Left lobe of liver (tissue), 2 donors: ENCODE measurements around the gene PTGFRN. TPM values are rescaled to one million over a fixed set of nuclear protein-coding genes. Genes with fewer than 3 reads are reported as not detected.
A peak's percentile ranks its signal among the peaks of the same experiment; 100 is the strongest.
"Not testable (repeated sequence)": the region's sequence is repeated elsewhere in the genome, so short reads cannot be mapped to it uniquely, and the experiment has no call there.

Experiments
- ATAC-seq: fragments of 200-7000 bp; cut with Tn5 transposase; one replicate; pipeline ENCODE4 v1.9.1; 2020; ENCODE audit warnings: mild to moderate bottlenecking, moderate library complexity
- DNase-seq: peaks from one replicate; pipeline ENCODE4 v3.0.0-alpha.2; 2020; ENCODE audit warnings: low spot score
- total RNA-seq: library from RNA; stranded (reverse); gene quantifications from one replicate; pipeline ENCODE4 v1.2.1, GENCODE V29; 2021
- donor health status: DM: no; HTN: no; CAD: no; lungs with moderate emphysema.
- donor health status: DM: no; HTN: yes; CAD: no.

PTGFRN gene
- total RNA-seq, 1 donor from 2014 or later = 11.9 TPM

DNA sequence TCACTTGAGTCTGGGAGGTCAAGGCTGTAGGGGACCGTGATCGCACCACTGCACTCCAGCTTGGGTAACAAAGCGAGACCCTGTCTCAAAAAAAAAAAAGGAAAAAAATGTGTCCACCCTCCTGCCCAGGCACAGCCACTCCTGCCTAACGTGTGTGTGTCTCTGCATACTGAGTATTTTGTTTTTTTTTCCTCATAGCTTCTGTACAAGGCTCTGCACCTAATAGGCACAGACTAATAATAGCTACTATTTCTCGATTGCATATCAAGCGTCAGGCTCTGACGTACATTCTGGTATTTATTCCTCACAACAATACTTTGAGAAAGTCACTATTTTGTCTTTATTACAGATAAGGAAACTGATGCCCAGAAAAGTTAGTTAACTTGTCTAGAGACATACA lies 5.0 kb downstream of the PTGFRN start:
- ATAC-seq (no peak), DNase-seq (no peak)

DNA sequence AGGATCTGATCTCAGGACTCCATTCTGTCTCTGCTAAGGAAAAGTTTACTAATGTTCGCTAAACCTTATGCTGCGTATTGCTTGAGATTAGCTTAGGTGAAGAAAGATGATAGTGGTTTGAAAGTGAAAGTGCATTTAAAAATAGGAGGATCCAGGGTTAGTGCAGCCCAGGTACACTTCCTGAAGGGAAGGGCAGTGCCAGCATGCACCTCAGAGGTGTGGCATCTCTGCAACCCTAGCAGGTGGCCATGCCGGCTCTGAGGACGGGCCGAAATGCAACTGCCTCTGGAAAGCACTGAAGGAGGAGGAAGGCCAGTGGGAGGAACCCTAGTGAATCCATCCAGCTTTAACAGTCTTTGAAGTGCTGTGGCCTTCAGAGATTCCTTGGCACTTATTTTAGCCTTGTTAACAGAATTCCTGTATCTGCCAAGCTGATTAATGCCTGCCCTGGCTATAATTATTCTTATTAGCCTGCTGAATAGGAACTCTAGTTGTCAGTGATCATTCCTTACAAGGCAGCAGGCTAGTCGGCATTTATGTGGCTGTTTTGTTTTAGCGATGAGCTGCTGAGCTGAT lies 5.5 kb downstream of the PTGFRN start:
- ATAC-seq (no peak), DNase-seq (peak; percentile 27)

DNA sequence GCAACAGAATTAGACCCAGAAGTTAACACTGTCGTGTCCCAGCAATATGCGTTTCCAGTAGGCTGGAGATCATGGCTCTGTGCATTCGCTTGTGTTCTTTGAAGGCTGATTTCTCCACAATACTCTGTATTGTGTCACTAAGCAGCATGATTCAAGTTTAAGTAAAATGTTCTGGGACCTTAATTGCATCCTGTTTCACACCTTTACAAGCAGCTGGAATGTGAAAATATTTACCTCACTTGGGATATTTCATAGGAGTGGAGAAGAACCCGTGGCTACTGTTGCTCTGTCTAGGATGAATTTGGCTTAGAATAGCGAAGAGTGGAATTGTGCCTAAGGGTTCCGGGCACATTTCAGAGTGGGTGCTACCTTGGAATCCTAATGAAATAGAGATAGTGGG lies 6.3 kb downstream of the PTGFRN start:
- ATAC-seq (no peak), DNase-seq (no peak)

DNA sequence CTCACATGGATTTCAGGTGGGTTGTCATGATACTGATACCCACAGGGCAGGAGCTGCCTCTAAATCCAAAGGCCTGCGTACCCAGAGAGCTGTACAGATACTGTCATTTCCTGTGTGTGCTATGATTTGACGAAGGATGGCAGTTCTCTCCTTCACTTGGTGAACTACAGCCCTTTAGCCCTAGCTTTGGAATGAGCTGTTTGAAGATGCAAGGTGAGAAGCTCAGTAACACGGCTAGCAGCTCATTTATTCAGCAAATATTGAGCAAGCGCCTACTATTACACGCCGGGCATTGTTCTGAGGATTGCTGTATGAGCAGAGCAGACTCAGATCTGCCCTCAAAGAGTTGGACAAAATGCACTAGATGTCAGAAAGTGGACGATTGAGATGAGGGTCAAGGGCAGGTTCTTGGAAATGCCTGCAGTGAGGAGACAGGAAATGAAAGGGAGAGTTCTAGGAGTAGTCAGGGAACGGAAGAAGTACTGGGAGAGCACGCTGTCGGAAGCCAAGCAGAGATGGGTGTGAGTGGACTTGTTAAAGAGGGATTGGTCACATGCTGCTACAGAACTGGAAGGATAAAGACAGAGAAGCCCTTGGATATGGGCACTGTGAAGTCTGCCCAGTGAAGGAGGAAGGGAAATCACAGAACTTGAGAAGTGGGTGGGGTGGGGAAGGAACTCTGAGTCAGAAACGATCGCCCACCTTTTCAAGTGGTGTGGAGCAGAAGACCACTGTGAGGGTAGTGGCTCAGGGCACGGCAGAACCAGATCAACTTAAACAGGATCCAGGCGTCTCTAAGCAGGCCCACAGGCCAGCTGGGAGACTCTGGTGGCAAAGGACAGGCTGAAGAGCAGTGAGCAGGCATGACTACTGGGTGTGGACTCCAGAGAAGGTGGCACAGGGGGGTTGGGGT lies 7.1 kb downstream of the PTGFRN start:
- peak; percentile 31 for DNase-seq

DNA sequence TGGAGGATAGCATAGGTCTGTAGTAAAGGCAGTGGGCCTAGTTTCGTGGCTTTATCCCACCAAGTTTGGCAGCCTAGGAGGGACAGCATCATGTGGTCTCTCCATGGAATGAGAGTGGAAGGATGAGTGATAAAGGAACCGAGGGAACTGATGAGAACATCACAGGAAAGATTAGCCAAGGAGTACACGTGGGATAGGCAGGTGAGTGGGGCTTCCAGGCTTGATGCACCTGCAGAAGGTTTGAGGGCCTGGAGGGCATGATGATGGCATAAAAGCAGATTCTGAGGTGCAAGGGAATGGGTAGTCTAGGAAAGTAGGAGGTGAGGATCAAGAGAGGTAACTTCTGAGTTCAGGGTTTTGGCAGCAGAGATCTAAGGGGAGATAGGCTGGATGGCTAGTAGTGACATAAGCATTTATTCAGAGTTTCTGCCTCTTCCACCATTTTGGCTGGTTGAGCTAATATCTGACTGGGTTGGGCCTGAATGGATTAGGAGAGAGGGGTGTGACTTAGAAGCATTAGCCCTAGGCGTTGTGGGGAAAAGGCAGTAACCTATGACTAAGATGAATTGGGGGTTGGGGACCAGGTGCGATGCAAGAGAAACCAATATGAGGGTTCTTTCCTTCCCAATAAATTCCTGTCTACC lies 9.1 kb downstream of the PTGFRN start:
- DNase-seq = no peak
- no peak for ATAC-seq

More for the DNA sequence above, 7.1 kb downstream of the PTGFRN start:
- no peak for ATAC-seq

DNA sequence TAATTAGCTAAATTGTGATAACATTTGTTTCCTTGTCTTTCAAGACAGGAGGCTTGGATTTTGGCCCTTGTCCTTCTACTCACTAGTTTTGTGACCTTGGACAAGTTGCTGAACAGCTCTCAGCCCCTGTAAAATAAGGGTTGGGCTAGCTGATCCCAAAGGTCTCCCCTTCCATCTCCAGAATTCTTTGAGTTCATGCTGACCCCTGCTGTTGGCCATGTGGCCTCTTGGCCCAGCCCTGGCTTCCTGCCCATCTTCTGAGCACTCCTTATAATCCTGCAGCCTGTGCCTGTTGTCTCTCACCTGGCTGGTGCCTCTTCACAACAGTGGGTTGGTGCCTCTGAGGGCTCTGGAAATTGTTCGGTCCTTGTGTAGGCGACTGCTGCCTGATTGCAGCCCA lies 10.1 kb downstream of the PTGFRN start:
- ATAC-seq (peak; percentile 32), DNase-seq (peak; percentile 47)

DNA sequence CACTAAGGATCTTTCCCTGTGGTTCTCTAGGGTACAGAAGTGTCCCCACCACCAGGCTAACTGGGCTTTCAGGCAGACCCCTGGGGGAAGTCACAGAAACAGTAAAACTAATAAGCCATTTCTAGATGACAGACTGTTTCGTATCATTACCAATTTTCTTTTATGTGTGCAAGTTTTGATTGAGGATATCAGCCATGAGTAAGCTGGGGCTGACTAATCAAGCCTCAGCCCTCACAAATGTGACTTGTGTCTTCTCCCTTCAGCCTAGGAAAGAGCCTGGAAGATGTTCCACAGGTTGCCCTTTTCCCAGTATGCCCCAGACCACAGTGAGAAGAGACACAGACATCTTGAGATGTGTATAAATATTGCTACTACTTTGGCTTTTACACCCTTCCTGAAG lies 10.5 kb downstream of the PTGFRN start:
- DNase-seq (no peak), ATAC-seq (no peak)

DNA sequence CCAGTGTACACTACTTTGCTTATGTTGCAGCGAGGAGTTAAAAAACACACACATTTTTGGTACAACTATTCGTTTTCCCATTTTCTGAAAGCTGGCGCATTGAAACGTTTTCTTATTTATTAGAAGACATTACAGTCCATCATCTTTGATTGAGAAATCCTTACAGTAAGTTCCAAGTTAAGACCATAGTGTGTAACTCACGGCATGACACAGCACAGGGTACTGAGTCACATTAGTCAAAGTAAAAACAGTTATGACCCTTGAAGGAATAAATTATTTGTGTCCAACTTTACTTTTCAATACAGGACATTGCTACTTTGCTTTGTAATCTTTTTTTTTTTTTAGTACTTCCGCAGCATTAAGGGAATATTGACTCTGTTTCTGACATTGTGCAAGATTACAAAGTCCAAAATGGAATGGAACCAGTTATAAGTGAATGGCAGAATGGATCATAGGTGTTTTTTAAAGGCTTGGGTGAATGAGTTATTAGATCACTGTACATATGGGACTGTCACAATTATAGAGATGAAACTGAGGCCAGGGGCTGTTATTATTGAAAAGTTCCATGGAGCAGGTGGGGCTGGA lies 11.7 kb downstream of the PTGFRN start:
- ATAC-seq (peak; percentile 84), DNase-seq (no peak)

DNA sequence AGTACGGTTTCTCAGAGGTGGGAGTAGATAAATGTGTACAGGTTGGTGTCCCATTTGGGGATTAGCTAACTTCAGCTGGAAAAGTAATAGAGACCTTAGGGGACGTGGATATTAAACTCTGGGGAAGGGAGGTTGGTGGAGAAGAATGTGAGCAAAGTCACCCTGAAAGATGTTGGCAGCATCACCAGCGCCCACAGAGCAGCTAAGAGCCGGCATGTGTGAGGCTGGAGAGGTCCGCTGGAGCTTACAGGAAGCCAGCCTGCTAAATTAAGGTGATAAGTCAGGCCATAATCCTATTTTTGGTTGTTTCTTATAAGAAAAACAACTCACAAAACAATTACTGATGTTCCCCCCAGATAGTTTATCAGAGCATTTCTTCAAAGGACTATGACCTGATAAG lies 12.2 kb downstream of the PTGFRN start:
- DNase-seq (peak; percentile 27), ATAC-seq (peak; percentile 35)

DNA sequence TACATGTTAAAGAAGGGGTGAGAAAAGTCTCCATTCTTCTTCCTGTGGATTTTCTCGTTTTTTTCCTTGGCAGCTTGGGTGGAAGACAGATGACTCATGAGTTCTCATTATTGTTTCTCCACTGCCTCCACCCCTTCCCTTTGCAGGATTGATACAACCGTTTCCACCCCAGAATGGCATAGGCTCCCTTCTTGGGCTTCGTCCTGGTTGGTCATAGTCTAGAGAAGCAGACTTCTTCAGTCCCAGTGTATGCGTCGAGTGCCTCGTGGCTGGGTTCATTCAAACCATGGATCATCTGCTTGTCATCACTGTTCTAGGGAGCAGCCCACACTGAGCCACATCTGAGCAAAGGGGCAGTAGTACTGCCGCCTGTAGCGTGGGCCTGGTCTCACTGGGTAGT lies 13.7 kb downstream of the PTGFRN start:
- DNase-seq (peak; percentile 16), ATAC-seq (no peak)

DNA sequence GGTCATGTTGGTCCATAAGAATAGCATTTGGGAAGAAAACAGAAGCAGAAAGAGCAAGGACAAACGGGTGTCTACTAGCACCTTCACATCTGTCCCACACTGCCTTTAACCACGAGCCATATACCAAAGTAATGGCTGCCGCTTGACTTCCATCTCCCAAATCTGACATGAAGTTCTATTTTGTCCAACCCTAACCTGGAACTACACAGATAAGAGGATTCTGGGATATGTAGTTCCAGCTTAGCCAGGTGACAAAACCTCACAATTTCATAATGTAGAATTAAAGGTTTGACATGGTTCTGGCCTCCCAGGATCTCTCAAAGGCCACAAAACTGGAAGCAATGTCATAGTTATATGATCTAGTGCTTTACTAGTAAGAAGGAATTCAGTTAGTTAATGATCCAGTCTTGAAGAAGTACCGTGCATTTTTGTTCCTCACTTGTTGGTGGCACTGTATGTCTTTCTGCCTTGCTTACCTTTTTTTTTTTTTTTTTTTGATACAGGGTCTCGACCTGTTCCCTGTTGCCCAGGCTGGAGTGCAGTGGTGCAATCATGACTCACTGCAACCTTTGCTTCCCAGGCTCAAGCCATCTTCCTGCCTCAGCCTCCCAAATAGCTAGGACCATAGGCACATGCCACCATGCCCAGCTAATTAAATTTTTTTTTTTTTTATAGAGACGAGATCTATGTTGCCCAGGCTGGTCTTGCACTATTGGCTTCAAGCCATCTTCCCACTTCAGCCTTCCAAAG lies 17.5 kb downstream of the PTGFRN start:
- ATAC-seq (peak; percentile 48), DNase-seq (no peak)

DNA sequence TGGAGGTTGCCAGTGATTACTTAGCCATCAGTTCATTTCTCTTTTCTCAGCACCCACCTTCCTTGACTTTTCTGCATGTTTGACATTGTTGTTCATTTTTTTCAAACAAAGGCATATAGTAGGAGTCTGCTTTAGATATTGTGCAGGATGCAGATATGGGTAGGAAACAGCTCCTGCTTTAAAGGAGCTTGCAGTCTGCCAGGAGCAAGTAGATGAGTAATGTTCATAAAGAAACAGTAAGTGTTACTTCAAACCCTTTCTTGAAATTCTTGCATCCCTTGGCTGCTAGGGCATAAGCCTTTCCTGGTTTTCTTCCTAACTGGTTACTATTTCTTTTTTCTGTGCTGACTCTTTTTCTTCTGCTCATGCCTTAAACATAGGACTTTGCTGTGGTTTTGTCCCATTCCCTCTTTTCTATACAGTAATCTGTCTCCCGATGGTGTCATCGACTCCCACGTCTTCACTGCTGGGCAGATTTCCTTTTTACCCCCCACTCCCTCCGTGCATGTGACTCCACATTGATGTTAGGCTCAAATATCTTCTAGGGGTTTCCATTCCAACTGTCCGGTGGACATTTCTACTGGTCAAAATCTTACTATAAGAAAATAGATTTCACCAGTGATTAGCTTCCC lies 20.4 kb downstream of the PTGFRN start:
- no peak for DNase-seq

DNA sequence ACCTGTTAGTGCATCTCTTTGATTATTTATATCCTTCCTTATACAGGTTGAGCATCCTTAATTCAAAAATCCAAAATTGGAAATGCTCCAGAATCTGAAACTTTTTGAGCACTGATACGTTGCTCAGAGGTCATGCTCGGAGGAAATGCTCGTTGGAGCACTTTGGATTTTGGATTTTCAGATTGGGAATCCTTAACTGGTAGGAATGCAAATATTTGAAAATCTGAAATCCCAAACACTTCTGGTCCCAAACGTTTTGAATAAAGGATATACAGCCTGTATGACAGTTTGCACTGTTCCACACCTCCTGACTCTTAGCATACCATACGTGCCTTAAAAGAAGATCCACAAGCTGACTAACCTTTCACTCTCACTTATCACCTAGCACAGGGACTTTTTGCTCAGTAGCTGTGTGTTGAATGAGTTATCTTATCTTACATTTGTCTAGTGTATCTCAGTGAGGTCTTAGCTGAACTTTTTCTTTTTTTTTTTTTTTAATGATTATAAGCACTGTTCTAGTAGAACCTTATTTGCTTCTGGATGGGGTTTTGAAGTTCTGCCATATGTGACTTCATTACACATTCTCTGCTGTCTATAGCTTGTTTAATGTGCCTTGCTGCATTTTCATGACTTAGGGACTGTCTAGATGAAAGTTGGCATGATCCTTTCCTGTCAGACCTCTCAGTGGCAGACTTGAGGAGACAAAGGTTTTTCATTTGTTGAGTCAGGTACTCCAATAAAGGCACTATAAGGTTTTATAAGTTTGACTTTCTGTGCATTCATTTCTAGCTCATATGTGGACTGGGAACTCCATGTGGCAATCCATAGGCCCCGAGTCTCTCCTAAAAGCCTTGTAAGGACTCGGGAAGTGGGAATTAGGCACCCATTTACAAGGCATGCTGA lies 21.6 kb downstream of the PTGFRN start:
- ATAC-seq (no peak), DNase-seq (no peak)

More for the DNA sequence above, 20.4 kb downstream of the PTGFRN start:
- ATAC-seq = no peak

DNA sequence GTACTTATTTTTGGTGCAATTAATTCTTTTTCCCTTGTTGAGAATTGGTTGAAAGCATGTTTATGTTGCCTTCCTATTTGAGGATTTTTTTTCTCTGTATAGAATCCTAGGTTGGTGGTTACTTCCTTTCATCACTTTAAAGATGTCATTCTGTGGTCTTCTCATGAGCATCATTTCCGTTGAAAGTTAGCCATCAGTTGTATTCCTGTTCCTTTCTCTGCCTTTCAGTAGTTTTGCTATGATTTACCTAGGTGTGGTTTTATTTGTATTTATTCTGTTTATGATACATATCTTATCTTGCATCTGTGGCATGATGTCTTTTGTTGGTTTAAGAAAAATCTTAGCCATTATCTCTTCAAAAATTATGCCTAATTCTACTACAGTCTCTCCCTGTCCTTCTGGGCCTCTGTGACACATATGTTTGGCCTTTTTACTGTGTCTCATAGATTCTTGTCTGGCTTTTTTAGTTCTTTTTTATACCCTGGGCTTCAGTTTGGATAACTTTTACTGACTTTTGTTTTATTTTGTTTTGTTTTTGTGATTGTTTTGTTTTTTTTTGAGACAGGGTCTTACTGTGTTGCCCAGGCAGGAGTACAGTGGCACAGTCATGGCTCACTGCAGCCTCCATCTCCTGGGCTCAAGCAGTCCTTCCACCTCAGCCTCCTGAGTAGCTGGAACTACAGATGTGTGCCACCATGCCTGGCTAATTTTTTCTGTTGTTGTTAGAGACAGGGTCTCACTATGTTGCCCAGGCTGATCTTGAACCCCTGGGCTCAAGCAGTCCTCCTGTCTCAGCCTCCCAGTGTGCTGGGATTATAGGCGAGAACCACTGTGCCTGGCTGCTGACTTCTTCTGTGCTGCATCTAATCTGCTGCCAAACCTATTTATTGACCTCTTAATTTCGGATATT lies 24.1 kb downstream of the PTGFRN start:
- DNase-seq (no peak), ATAC-seq (no peak)

DNA sequence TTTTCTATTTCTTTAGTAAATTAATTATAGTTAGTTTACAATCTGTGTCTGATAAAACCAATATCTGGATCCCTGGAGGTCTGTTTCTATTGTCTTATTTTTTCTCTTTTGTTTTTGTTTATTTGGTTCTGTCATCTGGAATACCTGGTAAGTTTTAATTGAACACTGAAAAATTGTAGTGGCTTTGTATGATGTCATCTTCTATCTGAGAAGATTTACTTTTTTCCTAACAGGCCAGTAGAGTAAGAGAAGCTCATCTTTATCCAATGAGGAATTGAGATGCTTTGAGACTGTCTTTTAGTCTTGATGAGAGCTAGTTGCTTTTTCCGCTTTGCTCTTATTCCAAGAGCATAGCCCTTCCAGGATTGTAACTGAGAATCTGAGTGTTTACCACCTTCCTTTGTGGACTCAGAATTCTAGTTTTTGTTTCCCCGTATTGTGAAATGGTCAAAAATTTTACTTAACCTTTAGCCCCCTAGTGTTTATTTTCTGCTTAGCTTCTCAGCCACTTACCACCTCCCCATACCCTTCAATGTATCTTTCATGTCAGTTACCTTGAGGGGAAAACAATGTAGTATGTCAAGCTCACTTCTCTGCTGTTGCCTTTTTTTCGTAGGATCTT lies 25.0 kb downstream of the PTGFRN start:
- DNase-seq = no peak
- ATAC-seq = peak; percentile 45

DNA sequence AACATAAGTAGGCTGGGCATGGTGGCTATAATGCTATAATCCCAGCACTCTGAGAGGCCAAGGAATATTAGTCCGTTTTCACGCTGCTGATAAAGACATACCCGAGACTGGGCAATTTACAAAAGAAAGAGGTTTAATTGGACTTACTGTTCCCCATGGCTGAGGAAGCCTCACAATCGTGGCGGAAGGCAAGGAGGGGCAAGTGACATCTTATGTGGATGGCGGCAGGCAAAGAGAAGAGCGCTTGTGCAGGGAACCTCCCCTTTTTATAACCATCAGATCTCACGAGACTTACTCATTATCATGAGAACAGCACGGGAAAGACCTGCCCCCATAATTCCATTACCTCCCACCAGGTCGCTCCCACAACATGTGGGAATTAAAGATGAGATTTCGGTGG lies 28.5 kb downstream of the PTGFRN start:
- ATAC-seq (no peak), DNase-seq (no peak)

DNA sequence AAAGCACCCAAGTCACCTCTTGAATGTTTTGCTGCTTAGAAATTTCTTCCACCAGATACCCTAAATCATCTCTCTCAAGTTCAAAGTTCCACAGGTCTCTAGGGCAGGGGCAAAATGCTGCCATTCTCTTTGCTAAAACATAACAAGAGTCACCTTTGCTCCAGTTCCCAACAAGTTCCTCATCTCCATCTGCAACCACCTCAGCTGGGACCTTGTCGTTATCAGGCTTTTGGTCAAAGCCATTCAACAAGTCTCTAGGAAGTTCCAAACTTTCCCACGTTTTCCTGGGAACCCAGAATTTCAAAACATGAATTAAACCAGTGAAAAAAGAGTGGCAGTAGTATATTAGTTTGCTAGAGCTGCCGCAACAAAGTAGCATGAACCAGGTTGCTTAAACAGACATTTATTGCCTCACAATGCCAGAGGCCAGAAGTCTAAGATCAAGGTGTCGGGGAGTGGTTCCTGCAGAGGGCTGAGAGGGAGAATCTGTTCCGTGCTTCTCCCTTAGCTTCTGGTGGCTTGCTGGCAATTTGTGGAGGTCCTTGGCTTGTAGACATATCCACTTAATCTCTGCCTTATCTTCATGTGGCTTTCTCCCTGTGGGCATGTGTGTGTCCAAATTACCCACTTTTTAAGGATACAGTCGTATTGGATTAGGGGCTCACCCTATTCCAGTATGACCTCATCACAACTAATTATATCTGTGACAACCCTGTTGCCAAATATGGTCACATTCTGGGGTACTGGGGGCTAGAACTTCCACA lies 30.2 kb downstream of the PTGFRN start:
- ATAC-seq, DNase-seq: not testable (repeated sequence)
